Midbrain (tissue), 1 donor: ENCODE measurements around the gene NKAIN2.

Experiments used
- DNase-seq: peaks from one replicate; lab custom pipeline; 2025; lab: John Stamatoyannopoulos, UW

The NKAIN2 gene

DNA sequence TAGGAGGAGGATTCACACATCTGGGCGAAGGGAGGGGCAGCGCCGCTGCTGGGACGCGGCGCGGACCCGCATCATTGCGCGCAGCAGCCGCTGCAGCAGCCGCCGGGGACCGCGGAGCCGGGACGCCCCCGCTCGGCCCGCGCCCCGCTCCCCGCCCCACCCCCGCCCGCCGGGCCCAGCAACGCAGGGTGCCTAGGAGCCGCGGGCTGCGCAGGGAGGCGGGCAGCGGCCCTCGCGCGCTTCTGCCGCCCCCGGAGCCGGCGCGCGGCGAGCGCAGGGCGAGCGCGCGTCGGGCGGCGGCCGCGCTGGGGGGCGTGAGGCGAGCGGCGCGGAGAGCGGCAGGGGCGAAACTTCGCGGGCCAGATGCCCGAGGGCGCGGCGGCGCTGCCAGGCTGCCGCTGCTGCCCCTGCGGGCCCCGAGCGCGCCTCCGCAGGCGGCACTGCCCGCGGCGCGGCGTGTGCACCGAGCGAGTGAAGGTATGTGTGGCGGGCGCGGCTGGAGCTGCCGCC lies at the start of gene NKAIN2:
NKAIN2 (plus strand) TSS at position 362 of the 510 bp plus-strand sequence.
- no peak for DNase-seq

DNA sequence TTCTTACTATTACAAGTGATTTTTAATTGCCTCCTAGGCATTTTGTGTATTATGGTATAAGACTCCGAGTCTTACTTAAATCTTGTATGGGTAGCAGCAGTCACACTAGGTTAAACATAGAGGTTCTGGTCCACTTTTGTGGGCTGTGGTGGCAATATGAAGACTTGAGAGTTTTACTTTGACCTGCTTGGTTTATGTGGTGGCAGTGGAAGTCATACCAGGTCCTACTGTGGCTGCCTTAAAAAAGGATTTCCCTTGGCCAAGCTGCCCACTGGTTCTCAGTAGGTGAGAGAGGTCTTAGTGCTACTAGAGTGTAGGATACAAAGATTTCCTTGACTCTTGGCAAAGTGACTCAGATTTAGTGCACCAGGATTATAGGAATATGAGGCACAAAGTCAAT lies 44.2 kb upstream of the NKAIN2 start:
- DNase-seq = no peak

DNA sequence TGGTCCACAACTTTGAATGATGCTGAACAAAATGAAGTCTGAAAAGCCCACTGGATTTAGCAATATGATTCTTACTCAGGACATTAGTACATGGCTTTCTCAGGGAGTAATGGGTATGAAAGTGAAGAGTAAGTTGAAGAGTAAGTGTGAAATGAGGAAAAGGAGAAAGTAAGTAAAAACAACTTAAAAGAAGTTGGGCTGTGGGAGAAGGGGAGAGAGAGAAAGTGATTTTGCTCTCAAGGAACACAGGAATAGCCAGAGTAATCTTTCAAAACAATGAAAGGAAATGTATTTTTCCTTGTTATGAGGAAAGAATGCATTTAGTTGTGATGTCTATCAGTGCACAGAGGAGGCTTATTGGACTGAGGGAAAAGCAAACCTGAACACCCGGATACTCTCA lies 39.8 kb upstream of the NKAIN2 start:
- DNase-seq = no peak

DNA sequence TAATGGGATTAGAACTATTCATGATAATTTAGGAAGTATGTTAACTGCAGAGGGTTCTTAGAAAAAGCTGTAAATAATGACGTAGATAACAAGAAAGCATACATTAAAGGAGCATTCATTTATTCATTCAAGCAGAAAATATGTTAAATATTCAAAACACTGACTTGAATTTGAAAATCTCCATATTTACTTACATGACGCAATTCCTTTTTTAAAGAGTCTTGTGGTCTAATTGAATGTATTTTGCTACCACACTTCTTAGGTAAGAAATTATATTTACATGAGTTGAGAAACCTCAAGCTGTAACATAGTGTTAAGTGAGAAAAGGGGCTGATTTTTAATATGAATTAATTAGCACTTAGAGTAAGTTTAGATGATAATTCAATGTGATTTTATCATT lies 38.9 kb upstream of the NKAIN2 start:
- DNase-seq = no peak

DNA sequence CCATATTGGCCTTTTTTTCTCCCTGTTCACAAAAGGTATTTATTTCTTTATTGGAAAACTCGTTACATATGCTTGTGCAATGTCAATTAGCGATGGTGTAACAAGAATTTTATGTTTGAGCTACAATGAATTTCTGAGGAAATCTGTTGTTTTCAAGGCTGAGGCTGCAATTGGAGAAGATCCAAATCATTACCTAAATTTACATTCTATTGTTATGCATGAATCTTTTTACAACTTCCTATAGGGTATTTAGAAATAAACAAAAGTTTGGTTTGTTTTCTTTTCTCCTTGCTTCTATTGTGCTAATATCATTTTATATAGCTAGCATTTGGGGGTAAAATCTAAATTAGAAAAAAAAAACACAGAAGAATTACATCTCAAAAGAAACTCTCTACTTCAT lies 34.7 kb upstream of the NKAIN2 start:
- DNase-seq = no peak

DNA sequence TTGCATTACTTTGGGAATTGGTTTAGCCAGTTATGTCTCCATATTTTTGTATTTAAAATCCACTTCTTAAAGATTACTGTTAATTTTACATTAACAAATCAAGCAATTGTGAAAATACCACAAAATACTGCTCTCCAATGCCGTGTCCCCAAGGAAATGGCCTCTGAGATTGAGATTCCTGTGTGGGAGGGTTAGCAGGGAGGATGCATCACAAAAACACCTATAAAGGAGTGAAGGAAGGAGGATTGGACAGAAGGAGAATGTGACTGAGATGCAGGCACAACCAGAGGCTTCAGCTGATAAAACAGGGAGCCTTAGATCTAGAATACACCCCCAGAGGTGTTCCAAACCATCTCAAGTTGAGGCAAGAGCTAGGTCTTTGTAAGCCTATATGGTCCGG lies 34.2 kb upstream of the NKAIN2 start:
- DNase-seq = no peak

DNA sequence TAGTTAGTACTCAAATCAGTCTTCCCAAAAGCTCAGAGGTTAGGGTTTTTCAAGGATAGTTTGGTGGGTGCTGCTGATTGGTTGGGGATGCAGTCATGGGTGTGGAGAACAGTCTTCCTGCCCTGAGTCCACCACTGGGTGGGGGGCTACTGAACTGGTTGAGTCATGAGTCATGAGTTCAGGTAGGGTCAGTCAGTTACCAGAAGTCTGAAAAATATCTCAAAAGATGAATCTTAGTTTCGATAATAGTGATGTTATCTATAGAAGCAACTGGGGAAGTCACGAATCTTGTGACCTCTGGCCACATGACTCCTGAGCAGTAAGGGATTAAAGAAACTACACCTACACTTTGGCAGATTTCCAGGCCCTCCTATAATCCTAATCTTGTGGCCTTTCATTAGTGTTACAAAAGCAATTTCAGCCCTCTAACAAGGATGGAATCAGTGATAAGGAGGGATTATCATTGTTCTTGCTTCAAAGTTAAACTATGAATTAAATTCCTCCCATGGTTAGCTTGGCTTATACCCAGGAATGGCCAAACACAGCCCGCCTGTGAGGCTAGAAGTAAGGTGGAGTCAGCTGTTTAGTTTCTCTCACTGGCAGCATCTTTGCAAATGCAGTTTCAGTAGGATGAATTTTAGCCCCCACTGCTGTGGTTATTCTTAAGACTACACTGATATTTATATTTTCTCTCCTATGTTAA lies 33.3 kb upstream of the NKAIN2 start:
- no peak for DNase-seq

DNA sequence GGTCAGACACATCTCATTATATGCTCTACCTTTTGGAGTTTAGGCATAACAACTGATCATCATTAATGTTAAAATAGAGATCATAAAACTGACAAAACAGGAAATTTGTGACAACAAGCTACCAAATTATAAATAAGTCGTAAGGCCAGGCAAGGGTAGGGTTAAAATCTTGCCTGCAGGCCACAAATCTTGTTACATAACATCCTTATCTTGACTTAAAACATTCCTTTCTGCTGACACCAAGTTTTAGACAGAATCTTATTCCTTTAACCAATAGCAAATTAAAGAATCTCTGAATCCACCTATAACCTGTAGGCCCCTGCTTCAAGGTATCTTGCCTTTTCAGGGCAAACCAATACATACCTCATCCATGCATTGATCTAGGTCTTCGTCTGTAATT lies 32.5 kb upstream of the NKAIN2 start:
- no peak for DNase-seq

DNA sequence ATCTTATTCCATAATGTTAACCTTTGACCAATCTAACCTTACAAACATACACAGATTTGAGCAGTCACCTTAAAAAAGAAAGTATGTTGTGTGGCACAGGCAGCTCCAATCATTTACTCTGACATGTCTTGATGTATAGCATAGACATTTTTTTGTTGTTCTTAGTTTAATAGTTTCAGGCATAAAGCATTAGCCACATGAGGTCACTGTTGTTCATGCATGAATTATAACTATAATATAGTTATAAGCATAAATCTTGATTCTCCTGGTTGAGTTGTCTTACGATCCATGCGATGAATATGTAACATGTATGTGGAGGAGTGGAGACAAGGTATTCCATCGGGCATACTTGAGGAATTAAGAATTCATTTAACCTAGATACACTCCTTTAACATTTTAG lies 26.1 kb upstream of the NKAIN2 start:
- peak; percentile 3 for DNase-seq

DNA sequence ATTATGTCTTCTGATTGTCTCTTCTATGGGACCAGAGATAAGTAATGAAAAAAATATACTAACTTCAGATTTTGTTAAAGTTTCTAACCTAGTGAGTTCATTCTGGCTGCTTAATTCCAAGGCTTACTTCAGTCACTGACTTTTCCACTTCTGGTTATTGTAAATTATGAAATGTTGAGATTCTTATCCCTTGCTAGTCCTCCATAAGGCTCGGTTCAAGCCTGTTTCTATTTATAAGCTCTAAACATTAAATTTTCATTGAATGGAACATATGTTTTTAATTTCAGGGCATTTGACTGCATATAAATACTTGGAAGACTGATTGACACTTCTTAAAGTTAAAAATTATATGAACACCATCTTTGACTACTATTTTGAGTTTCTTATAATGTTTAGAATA lies 23.6 kb upstream of the NKAIN2 start:
- DNase-seq = no peak

DNA sequence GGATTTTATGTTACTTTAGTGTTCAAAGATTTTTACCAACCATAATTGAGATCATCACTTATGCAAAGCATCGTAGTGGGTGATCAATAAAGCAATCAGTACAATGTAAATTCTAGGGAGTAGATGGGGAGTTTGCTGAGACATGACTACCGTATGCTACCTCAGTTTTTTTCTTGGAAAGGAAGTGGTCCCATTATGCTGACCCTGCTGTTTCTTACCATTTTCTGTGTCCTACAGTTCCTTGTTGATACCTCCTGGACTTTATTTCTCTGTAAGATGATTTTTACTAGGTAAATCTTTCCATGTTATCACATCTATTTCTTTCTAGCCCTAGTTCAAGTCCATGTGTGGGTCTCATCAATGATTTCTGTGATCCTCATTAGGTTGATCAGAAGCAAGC lies 19.3 kb upstream of the NKAIN2 start:
- no peak for DNase-seq

DNA sequence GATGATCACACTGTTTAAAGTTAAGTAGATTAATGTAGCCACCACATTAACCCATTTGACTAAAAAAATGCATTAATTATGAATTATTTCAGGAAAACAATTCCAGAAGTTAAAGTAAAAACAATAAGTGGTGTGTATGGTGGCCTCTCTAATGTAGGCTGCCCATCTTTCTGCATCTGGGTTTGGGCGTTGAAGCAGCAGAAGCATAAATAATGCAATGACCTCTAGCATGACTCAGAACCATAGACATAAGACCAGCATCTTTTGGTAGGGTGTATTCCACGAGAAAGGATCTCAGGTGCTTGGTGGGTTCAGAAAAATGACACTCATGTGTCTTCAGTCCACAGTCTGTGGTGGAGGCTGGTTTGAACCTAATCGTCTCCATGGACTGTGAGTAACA lies 18.6 kb upstream of the NKAIN2 start:
- no peak for DNase-seq

DNA sequence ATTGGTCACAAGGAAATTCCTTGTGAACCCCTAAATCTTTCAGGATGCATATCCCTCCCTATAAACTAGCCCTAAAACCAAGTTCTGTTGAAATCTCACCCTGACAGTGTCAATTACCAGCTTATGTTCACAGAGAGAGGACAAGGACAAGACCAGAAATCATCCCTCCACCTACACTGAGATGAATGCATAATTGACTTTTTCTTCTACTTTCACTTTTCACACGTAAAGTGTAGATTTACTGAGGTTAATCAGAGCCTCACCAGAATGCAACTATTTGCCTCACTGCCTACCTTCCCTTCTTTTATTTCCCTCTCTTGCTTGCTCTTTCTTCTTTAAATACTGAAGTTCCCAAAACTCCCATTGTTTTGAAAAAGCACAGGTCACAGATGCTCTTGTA lies 15.3 kb upstream of the NKAIN2 start:
- DNase-seq = no peak

DNA sequence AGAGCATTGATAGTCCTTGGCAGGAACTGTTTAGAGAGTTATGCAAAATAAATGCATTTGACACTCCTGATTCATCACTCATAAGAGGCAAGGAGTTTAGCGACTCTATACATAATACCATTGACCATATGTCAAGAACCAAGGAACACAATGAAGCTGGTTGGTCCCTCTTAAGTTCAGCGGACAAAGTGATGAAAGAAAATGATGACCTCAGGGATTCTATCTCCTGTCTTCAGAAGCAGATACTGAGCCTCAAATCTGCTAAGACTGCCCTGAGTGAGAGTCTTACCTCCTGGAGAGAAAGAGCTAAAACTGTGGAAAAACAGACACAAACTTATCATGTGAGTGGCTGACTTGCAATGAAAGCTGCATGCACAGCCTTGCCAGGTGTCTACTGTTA lies 9.5 kb upstream of the NKAIN2 start:
- DNase-seq = no peak

DNA sequence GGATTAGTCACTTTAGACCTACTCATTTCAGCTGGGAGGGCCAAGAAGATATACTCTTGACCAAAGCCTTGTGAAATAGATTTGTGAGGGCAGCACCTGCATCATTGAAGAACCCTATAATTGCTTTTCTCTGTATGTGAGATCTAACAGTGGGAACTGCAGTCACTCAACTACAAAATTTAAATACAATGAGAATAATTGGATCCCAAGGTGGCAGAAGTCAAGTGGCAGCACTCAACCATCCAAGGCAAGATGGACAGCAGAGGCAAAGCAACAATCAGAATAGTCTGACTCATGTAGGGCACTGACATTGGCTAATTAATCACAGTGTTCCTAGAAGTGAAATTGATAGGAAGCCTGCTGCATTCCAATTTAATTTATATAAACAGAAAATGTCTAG lies 8.9 kb upstream of the NKAIN2 start:
- no peak for DNase-seq

DNA sequence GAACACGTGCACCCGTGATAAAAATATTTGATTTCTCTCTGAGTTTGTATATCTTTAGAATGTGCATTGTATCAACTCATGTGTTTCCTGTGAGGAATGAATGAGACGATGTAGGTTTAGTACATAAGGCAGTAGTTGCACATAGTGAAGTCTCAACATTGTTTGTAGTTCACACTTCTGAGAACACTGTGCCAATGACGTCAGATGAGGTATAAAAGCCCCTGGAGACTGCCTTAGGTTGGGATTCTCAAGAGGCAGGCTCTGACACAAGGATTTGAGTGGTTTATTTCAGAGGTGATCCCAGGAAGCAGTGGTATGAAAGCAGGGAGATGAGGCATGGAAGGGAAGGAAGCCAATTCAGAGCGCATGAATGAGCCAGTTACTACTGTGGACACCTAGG lies 2.6 kb upstream of the NKAIN2 start:
- no peak for DNase-seq

DNA sequence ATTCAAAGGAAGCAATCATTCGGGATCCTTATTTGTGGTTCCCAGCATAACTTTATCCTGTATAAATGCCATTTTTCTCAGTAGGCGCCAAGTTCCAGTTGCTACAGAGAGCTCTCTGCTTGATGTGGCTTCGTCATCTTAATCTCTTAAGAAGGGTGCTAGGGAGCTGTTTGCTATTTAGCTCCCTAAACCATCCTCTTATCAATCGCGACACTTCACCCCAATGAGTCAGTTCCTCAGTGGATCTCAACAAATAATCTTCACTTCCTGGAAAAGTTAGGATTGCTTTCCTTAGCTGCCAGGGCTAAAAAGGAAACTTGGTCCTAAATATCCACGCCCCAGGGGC lies 1.3 kb upstream of the NKAIN2 start:
- no peak for DNase-seq

DNA sequence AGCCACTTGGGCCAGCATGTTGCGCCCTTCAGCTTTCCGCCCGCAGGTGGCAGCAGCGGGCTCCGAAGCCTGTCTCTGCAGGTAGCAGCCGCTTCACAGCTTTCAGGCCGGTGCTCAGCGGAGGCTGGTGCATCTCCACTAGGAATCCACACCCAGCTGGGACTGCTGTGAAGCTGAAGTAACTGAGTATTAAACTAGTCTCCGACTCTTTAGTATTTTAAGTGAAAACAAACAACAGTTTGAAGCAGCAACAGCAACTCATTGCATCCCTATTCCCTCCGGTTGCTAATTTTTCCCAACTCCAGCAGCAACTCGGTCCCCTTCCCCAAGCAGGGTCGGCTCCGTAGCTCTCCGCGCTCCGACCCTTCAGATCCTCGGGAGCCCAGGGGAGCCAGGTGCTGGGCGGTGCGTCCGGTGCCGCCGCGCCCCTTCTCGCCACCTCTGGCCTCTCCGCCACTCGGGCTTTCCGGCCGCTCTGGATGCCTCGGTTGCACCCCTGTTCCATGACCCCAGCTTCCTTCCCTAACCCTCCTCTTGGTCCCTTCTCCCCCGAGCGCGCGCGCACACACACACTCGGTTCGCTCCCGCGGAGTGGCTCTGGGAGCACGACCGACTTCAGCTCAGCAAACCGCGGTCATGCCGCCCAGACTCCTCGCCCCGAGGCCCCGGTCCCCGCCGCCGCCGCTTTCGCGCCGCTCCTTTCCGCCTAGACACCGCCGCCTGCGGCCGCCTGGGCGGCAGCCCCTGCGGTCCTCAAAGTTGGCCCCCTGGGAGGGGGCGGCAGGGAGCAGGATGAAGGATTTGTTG lies 765 bp upstream of the NKAIN2 start:
- DNase-seq = peak; percentile 90

DNA sequence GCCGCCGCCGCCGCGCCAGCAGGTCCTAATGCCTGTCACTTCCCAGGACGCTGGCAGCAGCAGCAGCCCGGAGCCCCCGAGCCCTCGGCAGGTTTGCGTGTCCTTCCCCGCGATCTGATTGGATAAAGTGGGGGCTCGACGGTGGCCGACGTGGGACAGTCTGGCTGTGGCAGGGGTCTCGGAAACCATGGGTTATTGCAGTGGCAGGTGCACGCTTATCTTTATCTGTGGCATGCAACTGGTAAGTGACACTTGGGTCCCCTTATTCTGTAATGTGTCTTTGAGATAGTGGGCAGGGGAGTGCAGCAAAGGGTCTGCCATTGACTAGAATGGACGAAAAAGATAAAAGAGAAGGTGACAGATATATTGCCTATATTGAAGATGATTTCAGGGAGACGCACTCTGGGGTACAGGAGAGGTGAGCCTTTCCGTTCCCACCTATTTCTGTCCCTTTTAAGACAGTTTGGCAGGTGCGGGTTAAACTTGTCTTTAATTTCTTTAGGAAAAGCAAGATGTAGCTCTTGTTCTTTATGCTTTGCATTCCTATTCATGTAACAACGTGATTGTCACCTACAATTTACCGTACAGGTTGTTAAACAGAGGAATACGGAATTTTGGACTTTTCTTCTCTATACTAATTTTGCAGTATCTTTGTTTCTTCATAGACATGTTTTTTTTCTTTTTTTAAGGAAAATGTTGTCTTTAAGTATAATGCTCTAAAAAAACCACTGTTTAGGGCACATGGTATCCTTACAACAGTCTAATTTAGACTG lies 535 bp downstream of the NKAIN2 start:
- peak; percentile 41 for DNase-seq

DNA sequence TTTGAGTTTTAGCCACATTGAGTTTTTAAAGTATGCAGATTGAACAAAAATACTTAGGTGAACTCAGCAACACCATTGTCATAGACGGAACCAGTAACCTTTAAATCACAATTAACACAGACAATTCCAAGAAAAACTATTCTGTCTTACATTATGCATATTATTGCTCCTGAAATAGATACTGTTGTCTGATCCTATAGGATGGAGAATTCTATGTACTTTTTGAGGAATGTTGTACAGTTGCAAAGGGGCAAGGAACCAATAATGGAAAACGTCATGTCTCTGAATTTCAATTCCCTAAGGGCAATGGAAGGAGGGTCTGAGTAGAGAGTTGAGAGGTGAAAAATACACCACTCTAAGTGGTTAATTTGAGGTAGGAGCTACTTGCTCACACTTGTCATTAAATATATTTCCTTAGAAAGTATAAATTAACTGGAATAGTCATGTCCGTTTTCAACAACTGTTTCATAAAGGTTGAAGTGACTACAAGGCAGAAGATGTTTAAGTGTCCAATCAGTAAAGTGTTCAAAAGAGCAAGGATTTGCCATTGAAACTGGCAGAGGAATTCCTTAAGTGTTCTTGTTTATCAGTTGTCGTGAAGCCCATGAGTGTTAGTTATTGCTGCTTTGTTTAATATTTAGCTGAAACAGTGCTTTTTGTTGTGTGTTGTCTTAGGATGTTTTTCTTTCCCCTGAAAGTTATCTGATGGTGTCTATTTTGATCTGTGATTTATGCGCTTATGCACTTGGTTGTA lies 1.3 kb downstream of the NKAIN2 start:
- DNase-seq = peak; percentile 39

DNA sequence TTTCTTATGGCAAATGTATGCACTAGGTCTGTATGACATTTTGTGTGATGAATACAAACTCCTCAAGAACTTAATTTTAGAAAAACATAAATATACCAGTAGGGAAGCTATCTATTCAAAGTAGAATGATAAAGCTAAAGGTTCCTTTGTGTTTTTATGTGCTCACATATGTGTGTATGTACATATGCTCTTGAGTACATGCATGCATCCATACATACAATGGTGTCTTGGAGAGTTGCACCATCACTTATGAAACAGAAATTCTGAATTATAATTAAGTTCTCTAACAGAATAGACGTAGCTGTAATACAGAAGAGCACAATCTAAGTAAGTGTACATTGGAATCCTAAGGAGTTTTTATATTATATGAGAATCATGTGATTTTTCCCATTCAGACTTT lies 2.3 kb downstream of the NKAIN2 start:
- DNase-seq = no peak

DNA sequence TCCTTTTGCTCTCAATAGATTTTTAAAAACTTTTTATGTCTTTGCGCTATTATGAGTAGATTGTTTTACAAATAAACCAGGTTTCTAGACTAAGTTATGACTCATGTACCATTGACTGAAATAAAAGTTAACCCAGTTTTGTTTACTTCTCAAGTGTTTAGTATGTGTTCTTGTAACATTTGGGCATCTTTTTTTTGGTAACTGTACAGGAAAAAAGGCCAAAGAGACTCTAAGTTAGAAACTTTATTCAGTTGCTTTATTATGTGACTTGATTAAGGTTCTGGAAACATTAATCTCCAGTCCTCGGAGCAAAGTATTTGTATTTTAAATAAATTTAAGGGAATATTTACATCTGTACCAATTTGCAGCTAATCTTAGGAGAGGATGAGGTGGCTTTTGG lies 2.9 kb downstream of the NKAIN2 start:
- no peak for DNase-seq
